Caco-2 (cell line): ENCODE data around the gene ALDOB. TPM values are rescaled to one million over a fixed set of nuclear protein-coding genes. Genes with fewer than 3 reads are reported as not detected.

ENCODE experiments used
- BruUV-seq: library from RNA; stranded (reverse); fragments of 400-500 nt; replicated peaks from 2 replicates; lab custom pipeline; 2021; lab: Mats Ljungman, UMichigan
- CTCF ChIA-PET: fragments of 300-600 bp; sonication (Branson Sonifier 250); formaldehyde crosslinking; loops from one replicate; lab custom pipeline; 2022; ENCODE audit warnings: antibody characterized with exemption; lab: Charles Lee
- POLR2A ChIA-PET: fragments of 300-600 bp; sonication (Branson Sonifier 250); formaldehyde crosslinking; loops from one replicate; lab custom pipeline; 2022; ENCODE audit warnings: antibody characterized with exemption; lab: Charles Lee
- DNase-seq, 2 experiments: peaks; one replicate each; pipeline versions ENCODE4 v3.0.0 to v3.0.0-alpha.2; 2020 to 2022
- H3K27me3 ChIP-seq: replicated peaks from 2 replicates; pipeline ENCODE4 v1.6.0; 2011; ENCODE audit warnings: low read length; ENCODE audit not compliant: control insufficient read depth, insufficient read depth
- H3K36me3 ChIP-seq: 2 replicates; pipeline ENCODE4 v1.5.1; 2011; ENCODE audit warnings: low read length; ENCODE audit not compliant: control insufficient read depth, insufficient read depth
- H3K4me1 ChIP-seq: fragments of 250-450 bp; sonication (Bioruptor Pico); 2 replicates; pipeline ENCODE4 v1.5.1; 2020; ENCODE audit warnings: mild to moderate bottlenecking
- H3K4me3 ChIP-seq: 2 replicates; pipeline ENCODE4 v1.5.1; 2011; ENCODE audit warnings: low read depth, mild to moderate bottlenecking, control low read depth, low read length
- H3K9me3 ChIP-seq: fragments of 250-450 bp; sonication (Bioruptor Pico); 2 replicates; pipeline ENCODE4 v1.5.1; 2020; ENCODE audit warnings: mild to moderate bottlenecking, moderate library complexity
- H3K27ac Mint-ChIP-seq: one replicate; pipeline ENCODE4 v1.8.0; 2022; ENCODE audit warnings: mixed read lengths; ENCODE audit not compliant: unreplicated experiment
- H3K27me3 Mint-ChIP-seq: one replicate; pipeline ENCODE4 v1.8.0; 2022; ENCODE audit warnings: mixed read lengths; ENCODE audit not compliant: insufficient read depth, unreplicated experiment
- H3K36me3 Mint-ChIP-seq: one replicate; pipeline ENCODE4 v1.8.0; 2022; ENCODE audit warnings: mild to moderate bottlenecking, mixed read lengths; ENCODE audit not compliant: insufficient read depth, unreplicated experiment
- H3K4me1 Mint-ChIP-seq: one replicate; pipeline ENCODE4 v1.8.0; 2022; ENCODE audit warnings: low read depth, mixed read lengths; ENCODE audit not compliant: unreplicated experiment
- H3K4me3 Mint-ChIP-seq: one replicate; pipeline ENCODE4 v1.8.0; 2022; ENCODE audit warnings: mild to moderate bottlenecking, moderate library complexity, mixed read lengths; ENCODE audit not compliant: unreplicated experiment
- H3K9me3 Mint-ChIP-seq: one replicate; pipeline ENCODE4 v1.8.0; 2022; ENCODE audit warnings: mixed read lengths; ENCODE audit not compliant: unreplicated experiment
- CTCF ChIP-seq, 2 experiments: fragments of 200-600 bp in 1 of 2; IDR thresholded peaks; 1 replicate in 1 of 2; 2 replicates in 1 of 2; pipeline versions ENCODE4 v1.5.1 to v1.8.0; 2011 to 2022; ENCODE audit warnings: antibody characterized with exemption in 1 of 2, control low read depth in 1 of 2, inconsistent platforms in 1 of 2, low read depth in 1 of 2, low read length in 1 of 2, mild to moderate bottlenecking in 1 of 2, moderate library complexity in 1 of 2; ENCODE audit not compliant: insufficient read depth in 1 of 2, severe bottlenecking in 1 of 2, unreplicated experiment in 1 of 2
- intact Hi-C: fragments of 100-400 bp; cut with micrococcal nuclease; formaldehyde crosslinking; loops from one replicate; pipeline ENCODE4 v1.10.0; 2022; ENCODE audit not compliant: unreplicated experiment
- total RNA-seq: library from RNA; stranded (reverse); gene quantifications from 2 replicates; pipeline ENCODE4 v1.2.3, GENCODE V29; 2022

Gene ALDOB
- total RNA-seq, 1 experiment from 2014 or later, result 0.18 TPM

- no peak for TF ChIP-seq CTCF (IDR thresholded peaks at IDR 0.05; ENCODE audit: insufficient read depth in 1 of 2, low read depth in 1 of 2, low read length in 1 of 2, severe bottlenecking in 1 of 2, unreplicated experiment in 1 of 2)
- ChIA-PET CTCF (no interaction called here), POLR2A (no interaction called here)
- DNase-seq, result no peak
- Histone ChIP-seq H3K36me3 (no peaks in the 10 kb centered on the region), H3K4me3 (no peak overlapping the region), H3K9me3 (peaks cover 31% of the 10 kb centered on the region), H3K27me3 (no peaks in the 10 kb centered on the region), H3K4me1 (peaks cover 7% of the 10 kb centered on the region)
- H3K27me3 Mint-ChIP-seq, result no peaks in the 10 kb centered on the region
- no peak overlapping the region for H3K27ac Mint-ChIP-seq
- no peaks in the 10 kb centered on the region for H3K4me1 Mint-ChIP-seq
- intact Hi-C loops, result no loop called here
- peaks cover 21% of the 10 kb centered on the region for H3K9me3 Mint-ChIP-seq
- H3K4me3 Mint-ChIP-seq, result no peak overlapping the region
- peaks cover 14% of the 10 kb centered on the region for H3K36me3 Mint-ChIP-seq
- no TSS peak for BruUV-seq
Observed at GRCh38 chr9:101414839-101415238, 20.7 kb downstream of the ALDOB start.

- Mint-ChIP-seq H3K36me3 (peaks cover 64% of the 10 kb centered on the region), H3K27ac (no peak overlapping the region), H3K9me3 (peaks cover 59% of the 10 kb centered on the region), H3K4me1 (no peaks in the 10 kb centered on the region), H3K27me3 (no peaks in the 10 kb centered on the region), H3K4me3 (no peak overlapping the region)
- DNase-seq, result no peak
- no peak for TF ChIP-seq CTCF (IDR thresholded peaks at IDR 0.05; ENCODE audit: insufficient read depth in 1 of 2, low read depth in 1 of 2, low read length in 1 of 2, severe bottlenecking in 1 of 2, unreplicated experiment in 1 of 2)
- no TSS peak for BruUV-seq
- POLR2A ChIA-PET, result no interaction called here
- no peaks in the 10 kb centered on the region for H3K27me3 ChIP-seq
- no peaks in the 10 kb centered on the region for H3K4me1 ChIP-seq
- H3K4me3 ChIP-seq, result no peak overlapping the region
- CTCF ChIA-PET, result interaction anchor here (0.5 kb wide), 1 partner anchor 936 kb away, joined by 3 read pairs; the partner anchor contains the start of gene TMEFF1
- H3K36me3 ChIP-seq, result peaks cover 18% of the 10 kb centered on the region
- intact Hi-C loops, result no loop called here
- peaks cover 66% of the 10 kb centered on the region for H3K9me3 ChIP-seq
Observed at GRCh38 chr9:101409079-101409477, 26.5 kb downstream of the ALDOB start.

GRCh38 chr9:101408374-101409078 is 27.0 kb downstream of the ALDOB start:
- ChIA-PET CTCF (no interaction called here), POLR2A (no interaction called here)
- Mint-ChIP-seq H3K4me1 (no peaks in the 10 kb centered on the region), H3K9me3 (peaks cover 59% of the 10 kb centered on the region), H3K4me3 (no peak overlapping the region), H3K27ac (no peak overlapping the region), H3K27me3 (no peaks in the 10 kb centered on the region), H3K36me3 (peaks cover 67% of the 10 kb centered on the region)
- Histone ChIP-seq H3K4me1 (no peaks in the 10 kb centered on the region), H3K36me3 (peaks cover 18% of the 10 kb centered on the region), H3K4me3 (no peak overlapping the region), H3K9me3 (peaks cover 66% of the 10 kb centered on the region), H3K27me3 (no peaks in the 10 kb centered on the region)
- DNase-seq, result no peak
- BruUV-seq, result no TSS peak
- intact Hi-C loops, result no loop called here
- no peak for TF ChIP-seq CTCF (IDR thresholded peaks at IDR 0.05; ENCODE audit: insufficient read depth in 1 of 2, low read depth in 1 of 2, low read length in 1 of 2, severe bottlenecking in 1 of 2, unreplicated experiment in 1 of 2)
